Esophagus squamous epithelium (tissue), 4 donors: Measurements from ENCODE around the gene EXOC1L.

Experiments
- POLR2A ChIP-seq, 4 donors: fragments of 450-650 bp; IDR thresholded peaks; one replicate each; pipeline ENCODE4 v1.6.1; 2017; ENCODE audit warnings: antibody characterized with exemption in 4 of 4, mild to moderate bottlenecking in 4 of 4, moderate library complexity in 3 of 4
- TF ChIP-seq, protein P1 (sequence below), 6 experiments: fragments of 450-650 bp in 4 of 6; fragments of 200-600 bp in 2 of 6; sonication (generic) in 2 of 6; IDR thresholded peaks; one replicate each; pipeline ENCODE4 v1.5.1; 2016 to 2019; ENCODE audit warnings: antibody characterized with exemption in 6 of 6, mild to moderate bottlenecking in 4 of 6, moderate library complexity in 4 of 6

DNA sequence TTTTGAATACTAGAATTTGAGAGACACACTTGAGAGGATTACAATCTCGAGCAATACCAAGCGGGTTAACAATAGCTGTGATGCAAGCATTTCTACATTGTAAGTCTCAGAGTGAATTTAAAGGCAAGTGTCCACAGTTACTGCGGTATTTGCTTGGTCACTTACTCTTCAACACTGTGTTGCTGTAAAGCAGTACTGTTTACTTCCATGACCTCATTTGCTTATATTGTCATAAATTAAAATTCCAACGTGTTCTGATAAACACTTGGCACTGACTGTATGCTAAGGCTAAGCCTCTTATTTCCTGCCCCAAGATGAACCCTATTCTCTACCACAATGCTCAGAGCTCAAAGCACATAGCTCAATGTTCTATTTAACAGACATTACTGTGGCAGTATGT lies 11.1 kb downstream of the EXOC1L start:
- TF ChIP-seq, protein P1, sequence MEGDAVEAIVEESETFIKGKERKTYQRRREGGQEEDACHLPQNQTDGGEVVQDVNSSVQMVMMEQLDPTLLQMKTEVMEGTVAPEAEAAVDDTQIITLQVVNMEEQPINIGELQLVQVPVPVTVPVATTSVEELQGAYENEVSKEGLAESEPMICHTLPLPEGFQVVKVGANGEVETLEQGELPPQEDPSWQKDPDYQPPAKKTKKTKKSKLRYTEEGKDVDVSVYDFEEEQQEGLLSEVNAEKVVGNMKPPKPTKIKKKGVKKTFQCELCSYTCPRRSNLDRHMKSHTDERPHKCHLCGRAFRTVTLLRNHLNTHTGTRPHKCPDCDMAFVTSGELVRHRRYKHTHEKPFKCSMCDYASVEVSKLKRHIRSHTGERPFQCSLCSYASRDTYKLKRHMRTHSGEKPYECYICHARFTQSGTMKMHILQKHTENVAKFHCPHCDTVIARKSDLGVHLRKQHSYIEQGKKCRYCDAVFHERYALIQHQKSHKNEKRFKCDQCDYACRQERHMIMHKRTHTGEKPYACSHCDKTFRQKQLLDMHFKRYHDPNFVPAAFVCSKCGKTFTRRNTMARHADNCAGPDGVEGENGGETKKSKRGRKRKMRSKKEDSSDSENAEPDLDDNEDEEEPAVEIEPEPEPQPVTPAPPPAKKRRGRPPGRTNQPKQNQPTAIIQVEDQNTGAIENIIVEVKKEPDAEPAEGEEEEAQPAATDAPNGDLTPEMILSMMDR (IDR thresholded peaks at IDR 0.05) = no peak
- no peak for TF ChIP-seq POLR2A (IDR thresholded peaks at IDR 0.05)
